Osteoblast (primary cell): ENCODE data around the gene FBLN1. TPM values are rescaled to one million over a fixed set of nuclear protein-coding genes. Genes with fewer than 3 reads are reported as not detected.
"Not testable (repeated sequence)": the region's sequence is repeated elsewhere in the genome, so short reads cannot be mapped to it uniquely, and the experiment has no call there.

Source experiments
- DNase-seq: peaks from one replicate; pipeline ENCODE4 v3.0.0; 2011; ENCODE audit warnings: low spot score, mixed read lengths; ENCODE audit not compliant: insufficient read length; ENCODE audit errors: missing footprints
- H2AFZ ChIP-seq: 2 replicates; pipeline ENCODE4 v1.6.0; 2011; ENCODE audit warnings: mild to moderate bottlenecking, low read length
- H3K27ac ChIP-seq: 2 replicates; pipeline ENCODE4 v1.5.1; 2011; ENCODE audit warnings: mild to moderate bottlenecking, low read depth, low read length, moderate library complexity
- H3K27me3 ChIP-seq: 2 replicates; pipeline ENCODE4 v1.6.0; 2012; ENCODE audit warnings: mild to moderate bottlenecking, control low read depth, inconsistent platforms, low read length, moderate library complexity; ENCODE audit not compliant: insufficient read depth
- H3K36me3 ChIP-seq: 2 replicates; pipeline ENCODE4 v1.5.1; 2011; ENCODE audit warnings: mild to moderate bottlenecking, low read length, control low read depth, moderate library complexity; ENCODE audit not compliant: insufficient read depth
- H3K4me1 ChIP-seq: 2 replicates; pipeline ENCODE4 v1.5.1; 2011; ENCODE audit warnings: mild to moderate bottlenecking, low read length, control low read depth, moderate library complexity; ENCODE audit not compliant: insufficient read depth
- H3K4me2 ChIP-seq: 2 replicates; pipeline ENCODE4 v1.6.0; 2011; ENCODE audit warnings: mild to moderate bottlenecking, low read length; ENCODE audit not compliant: insufficient read depth
- H3K4me3 ChIP-seq: fragments of 200-600 bp; sonication (generic); 3 replicates; pipeline ENCODE4 v1.5.1; 2012; ENCODE audit warnings: mild to moderate bottlenecking, low read length, inconsistent platforms; ENCODE audit not compliant: insufficient read depth
- H3K79me2 ChIP-seq: 2 replicates; pipeline ENCODE4 v1.6.0; 2012; ENCODE audit warnings: mild to moderate bottlenecking, low read length, control low read depth, inconsistent platforms; ENCODE audit not compliant: insufficient read depth
- H3K9me3 ChIP-seq: 2 replicates; pipeline ENCODE4 v1.5.1; 2011; ENCODE audit warnings: low read depth, low read length, control low read depth
- H4K20me1 ChIP-seq: 2 replicates; pipeline ENCODE4 v1.6.0; 2012; ENCODE audit warnings: mild to moderate bottlenecking, low read length, control low read depth; ENCODE audit not compliant: insufficient read depth
- total RNA-seq: library from RNA; depleted of rRNA; stranded (reverse); fragments of >200 nt; gene quantifications from 2 replicates; pipeline ENCODE4 v1.2.3, GENCODE V29; 2012
- TF ChIP-seq, protein P1 (sequence below): IDR thresholded peaks from 2 replicates; pipeline ENCODE4 v1.5.1; 2011; ENCODE audit warnings: mild to moderate bottlenecking, low read depth, low read length, moderate library complexity; ENCODE audit errors: extremely low read depth

The FBLN1 gene
- total RNA-seq, 1 donor, result 88.3 TPM

DNA sequence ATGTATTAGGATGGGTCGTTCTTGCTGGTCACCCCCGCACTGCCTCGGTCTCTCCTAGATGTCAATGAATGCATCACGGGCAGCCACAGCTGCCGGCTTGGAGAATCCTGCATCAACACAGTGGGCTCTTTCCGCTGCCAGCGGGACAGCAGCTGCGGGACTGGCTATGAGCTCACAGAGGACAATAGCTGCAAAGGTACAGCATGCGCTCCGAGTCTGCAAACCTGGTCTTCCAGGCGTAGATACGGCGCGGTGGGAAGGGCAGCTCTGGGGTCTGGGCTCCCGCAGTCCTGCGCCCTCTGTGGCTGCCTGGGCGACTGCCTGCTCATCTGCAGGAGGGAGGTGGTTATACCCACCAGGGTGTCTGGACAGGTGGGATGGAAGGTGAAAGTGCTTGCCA is 31.0 kb downstream of the FBLN1 start:
- Histone ChIP-seq H3K4me1 (peaks cover 13% of the 10 kb centered on the region), H2AFZ (no peak overlapping the region), H3K9me3 (no peaks in the 10 kb centered on the region), H3K36me3 (no peaks in the 10 kb centered on the region), H3K27me3 (no peaks in the 10 kb centered on the region), H3K4me3 (no peak overlapping the region), H4K20me1 (no peaks in the 10 kb centered on the region), H3K27ac (no peak overlapping the region), H3K79me2 (no peaks in the 10 kb centered on the region), H3K4me2 (no peak overlapping the region)
- peak; percentile 14 for DNase-seq
- TF ChIP-seq, protein P1, sequence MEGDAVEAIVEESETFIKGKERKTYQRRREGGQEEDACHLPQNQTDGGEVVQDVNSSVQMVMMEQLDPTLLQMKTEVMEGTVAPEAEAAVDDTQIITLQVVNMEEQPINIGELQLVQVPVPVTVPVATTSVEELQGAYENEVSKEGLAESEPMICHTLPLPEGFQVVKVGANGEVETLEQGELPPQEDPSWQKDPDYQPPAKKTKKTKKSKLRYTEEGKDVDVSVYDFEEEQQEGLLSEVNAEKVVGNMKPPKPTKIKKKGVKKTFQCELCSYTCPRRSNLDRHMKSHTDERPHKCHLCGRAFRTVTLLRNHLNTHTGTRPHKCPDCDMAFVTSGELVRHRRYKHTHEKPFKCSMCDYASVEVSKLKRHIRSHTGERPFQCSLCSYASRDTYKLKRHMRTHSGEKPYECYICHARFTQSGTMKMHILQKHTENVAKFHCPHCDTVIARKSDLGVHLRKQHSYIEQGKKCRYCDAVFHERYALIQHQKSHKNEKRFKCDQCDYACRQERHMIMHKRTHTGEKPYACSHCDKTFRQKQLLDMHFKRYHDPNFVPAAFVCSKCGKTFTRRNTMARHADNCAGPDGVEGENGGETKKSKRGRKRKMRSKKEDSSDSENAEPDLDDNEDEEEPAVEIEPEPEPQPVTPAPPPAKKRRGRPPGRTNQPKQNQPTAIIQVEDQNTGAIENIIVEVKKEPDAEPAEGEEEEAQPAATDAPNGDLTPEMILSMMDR, result no peak

DNA sequence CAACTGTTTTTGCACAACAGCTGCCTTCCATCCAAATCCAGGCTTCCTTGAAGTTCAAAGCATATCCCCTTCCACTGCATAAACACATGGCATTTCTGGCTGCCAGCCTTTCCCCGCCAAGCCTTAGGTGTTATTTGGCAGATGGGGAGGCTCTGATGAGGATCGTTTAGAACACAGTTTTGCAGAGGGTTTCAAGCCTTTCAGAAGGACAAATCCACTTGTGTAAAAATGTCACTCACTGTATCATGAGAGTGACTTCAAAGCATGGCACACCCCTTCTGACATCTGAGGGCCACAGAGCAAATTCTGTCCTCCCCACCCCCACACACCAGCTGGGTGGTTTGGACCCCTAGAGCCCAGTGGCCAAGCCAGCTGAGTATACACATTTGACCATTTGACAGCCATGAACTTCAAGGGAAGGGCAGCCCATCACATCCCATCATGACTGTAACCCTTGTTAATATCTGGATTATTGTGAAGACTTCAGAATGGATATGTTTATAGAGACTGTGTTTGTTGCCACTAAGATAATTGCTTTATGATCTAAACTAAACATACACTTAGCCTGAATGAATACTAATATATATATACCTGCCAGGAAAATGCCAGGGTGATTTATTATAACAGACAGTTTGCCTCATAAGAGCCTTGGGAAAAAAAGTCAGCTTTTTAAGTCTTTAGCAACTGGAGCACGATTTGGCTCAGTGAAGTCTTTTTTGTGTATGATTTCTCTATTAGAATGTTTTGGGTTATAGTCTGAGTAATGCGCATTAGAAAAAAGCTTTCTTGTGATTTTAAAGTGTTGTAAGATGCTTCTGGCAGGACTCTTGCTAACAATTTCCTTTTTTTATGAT is 31.9 kb downstream of the FBLN1 start:
- Histone ChIP-seq H3K36me3 (no peaks in the 10 kb centered on the region), H3K4me2 (no peak overlapping the region), H3K27ac (no peak overlapping the region), H3K9me3 (no peaks in the 10 kb centered on the region), H2AFZ (no peak overlapping the region), H4K20me1 (no peaks in the 10 kb centered on the region), H3K4me3 (no peak overlapping the region), H3K4me1 (peaks cover 13% of the 10 kb centered on the region), H3K27me3 (no peaks in the 10 kb centered on the region), H3K79me2 (no peaks in the 10 kb centered on the region)
- TF ChIP-seq, protein P1, result no peak
- peak; percentile 45 for DNase-seq

DNA sequence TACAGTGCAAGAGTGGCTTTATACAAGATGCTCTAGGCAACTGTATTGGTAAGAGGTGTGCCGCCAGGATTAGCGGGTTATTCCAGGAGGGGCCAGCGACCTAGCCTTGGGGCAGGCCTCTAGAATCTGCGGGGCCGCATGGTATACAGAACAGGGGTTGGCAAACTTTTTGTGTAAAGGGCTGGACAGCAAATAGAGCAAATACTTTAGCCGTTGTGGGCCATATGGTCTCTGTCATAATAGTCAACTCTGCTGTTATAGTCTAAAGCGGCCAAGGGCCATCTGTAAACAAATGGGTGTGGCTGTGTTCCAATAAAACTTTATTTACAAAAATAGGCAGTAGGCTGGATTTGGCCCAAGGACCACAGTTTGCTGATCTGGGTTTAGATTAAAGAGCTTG is 32.6 kb downstream of the FBLN1 start:
- Histone ChIP-seq H3K27me3 (no peaks in the 10 kb centered on the region), H3K27ac (no peak overlapping the region), H3K79me2 (no peaks in the 10 kb centered on the region), H2AFZ (no peak overlapping the region), H3K4me1 (peaks cover 13% of the 10 kb centered on the region), H3K4me2 (no peak overlapping the region), H4K20me1 (no peaks in the 10 kb centered on the region), H3K36me3 (no peaks in the 10 kb centered on the region), H3K9me3 (no peaks in the 10 kb centered on the region), H3K4me3 (no peak overlapping the region)
- DNase-seq, result peak; percentile 23
- TF ChIP-seq, protein P1, result no peak

DNA sequence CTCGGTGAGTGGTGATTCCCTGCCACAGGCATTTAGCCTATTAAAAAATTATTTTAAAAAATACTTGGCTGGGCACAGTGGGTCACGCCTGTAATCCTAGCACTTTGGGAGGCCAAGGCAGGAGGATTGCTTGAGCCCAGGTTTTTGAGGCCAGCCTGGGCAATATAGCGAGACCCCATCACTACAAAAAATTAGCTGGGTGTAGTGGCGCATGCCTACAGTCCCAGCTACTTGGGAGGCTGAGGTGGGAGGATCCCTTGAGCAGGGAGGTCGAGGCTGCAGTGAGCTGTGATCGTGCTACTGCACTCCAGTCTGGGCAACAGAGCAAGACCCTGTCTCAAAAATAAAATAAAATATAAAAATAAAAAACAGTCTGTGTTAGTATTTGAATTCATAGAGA is 33.2 kb downstream of the FBLN1 start:
- H3K36me3 ChIP-seq, H3K9me3 ChIP-seq, H4K20me1 ChIP-seq, H3K4me2 ChIP-seq, H3K27ac ChIP-seq, H2AFZ ChIP-seq, H3K27me3 ChIP-seq, DNase-seq, H3K4me3 ChIP-seq, H3K79me2 ChIP-seq: not testable (repeated sequence)
- H3K4me1 ChIP-seq, result peaks cover 13% of the 10 kb centered on the region
